ENCODE measurements around the gene OAS3. TPM values are rescaled to one million over a fixed set of nuclear protein-coding genes. Genes with fewer than 3 reads are reported as not detected.

Gene OAS3
- total and polyA plus RNA-seq, 4 donors, result 3.8 to 9.5 (median 5.4) TPM

DNA sequence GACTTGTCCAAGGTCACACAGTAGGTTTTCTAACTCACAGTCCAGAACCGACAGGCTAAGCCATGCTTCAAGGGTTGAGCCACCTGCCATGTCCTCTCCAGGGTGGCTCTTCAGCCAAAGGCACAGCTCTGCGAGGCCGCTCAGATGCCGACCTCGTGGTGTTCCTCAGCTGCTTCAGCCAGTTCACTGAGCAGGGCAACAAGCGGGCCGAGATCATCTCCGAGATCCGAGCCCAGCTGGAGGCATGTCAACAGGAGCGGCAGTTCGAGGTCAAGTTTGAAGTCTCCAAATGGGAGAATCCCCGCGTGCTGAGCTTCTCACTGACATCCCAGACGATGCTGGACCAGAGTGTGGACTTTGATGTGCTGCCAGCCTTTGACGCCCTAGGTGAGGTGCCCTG lies 27.4 kb downstream of the OAS3 start:
- Histone ChIP-seq H3K27ac (ENCODE audit: low read depth in 1 of 2, low read length in 2 of 2) (no peak overlapping the region), H3K9me3 (ENCODE audit: control insufficient read depth in 4 of 4, low read length in 3 of 4) (no peaks in the 10 kb centered on the region), H3K27me3 (ENCODE audit: control insufficient read depth in 4 of 4, insufficient read depth in 4 of 4, low read length in 3 of 4) (no peaks in the 10 kb centered on the region), H3K4me1 (ENCODE audit: control insufficient read depth in 4 of 4, insufficient read depth in 4 of 4, low read length in 3 of 4) (no peaks in the 10 kb centered on the region), H3K36me3 (ENCODE audit: control insufficient read depth in 4 of 4, insufficient read depth in 3 of 4, low read depth in 1 of 4, low read length in 3 of 4) (peaks cover 6 to 49% (median 21%) of the 10 kb centered on the region in 4 donors), H3K9ac (ENCODE audit: low read depth in 1 of 2, low read length in 2 of 2) (no peak overlapping the region), H3K4me3 (ENCODE audit: low read depth in 1 of 3, low read length in 3 of 3) (no peak overlapping the region)
- WGBS, result 95% methylated on average over 15 of the region's 15 CpGs
- no peak for DNase-seq (ENCODE audit: low spot score)
- TF ChIP-seq SP1 (IDR thresholded peaks at IDR 0.05) (no peak), ZBTB33 (IDR thresholded peaks at IDR 0.05) (no peak), GABPA (IDR thresholded peaks at IDR 0.05 in 1 of 2, conservative IDR thresholded peaks at IDR 0.05 in 1 of 2) (no peak), EGR1 (IDR thresholded peaks at IDR 0.05; ENCODE audit: low read depth in 2 of 2) (no peak), RXRA (IDR thresholded peaks at IDR 0.05) (no peak), HNF4A (conservative IDR thresholded peaks at IDR 0.05) (no peak), TAF1 (conservative IDR thresholded peaks at IDR 0.05) (no peak), REST (IDR thresholded peaks at IDR 0.05) (no peak), YY1 (IDR thresholded peaks at IDR 0.05) (no peak), RAD21 (IDR thresholded peaks at IDR 0.05) (no peak), JUND (IDR thresholded peaks at IDR 0.05) (no peak), FOXA1 (IDR thresholded peaks at IDR 0.05) (no peak), FOXA2 (IDR thresholded peaks at IDR 0.05) (no peak), NR2F2 (IDR thresholded peaks at IDR 0.05) (no peak), HNF4G (IDR thresholded peaks at IDR 0.05) (no peak)
- TF ChIP-seq, protein P1, sequence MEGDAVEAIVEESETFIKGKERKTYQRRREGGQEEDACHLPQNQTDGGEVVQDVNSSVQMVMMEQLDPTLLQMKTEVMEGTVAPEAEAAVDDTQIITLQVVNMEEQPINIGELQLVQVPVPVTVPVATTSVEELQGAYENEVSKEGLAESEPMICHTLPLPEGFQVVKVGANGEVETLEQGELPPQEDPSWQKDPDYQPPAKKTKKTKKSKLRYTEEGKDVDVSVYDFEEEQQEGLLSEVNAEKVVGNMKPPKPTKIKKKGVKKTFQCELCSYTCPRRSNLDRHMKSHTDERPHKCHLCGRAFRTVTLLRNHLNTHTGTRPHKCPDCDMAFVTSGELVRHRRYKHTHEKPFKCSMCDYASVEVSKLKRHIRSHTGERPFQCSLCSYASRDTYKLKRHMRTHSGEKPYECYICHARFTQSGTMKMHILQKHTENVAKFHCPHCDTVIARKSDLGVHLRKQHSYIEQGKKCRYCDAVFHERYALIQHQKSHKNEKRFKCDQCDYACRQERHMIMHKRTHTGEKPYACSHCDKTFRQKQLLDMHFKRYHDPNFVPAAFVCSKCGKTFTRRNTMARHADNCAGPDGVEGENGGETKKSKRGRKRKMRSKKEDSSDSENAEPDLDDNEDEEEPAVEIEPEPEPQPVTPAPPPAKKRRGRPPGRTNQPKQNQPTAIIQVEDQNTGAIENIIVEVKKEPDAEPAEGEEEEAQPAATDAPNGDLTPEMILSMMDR (IDR thresholded peaks at IDR 0.05; ENCODE audit: low read depth, low read length, missing input control), result no peak
- TF ChIP-seq, protein P2, sequence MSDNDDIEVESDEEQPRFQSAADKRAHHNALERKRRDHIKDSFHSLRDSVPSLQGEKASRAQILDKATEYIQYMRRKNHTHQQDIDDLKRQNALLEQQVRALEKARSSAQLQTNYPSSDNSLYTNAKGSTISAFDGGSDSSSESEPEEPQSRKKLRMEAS (IDR thresholded peaks at IDR 0.05), result no peak
- TF ChIP-seq, protein P3, sequence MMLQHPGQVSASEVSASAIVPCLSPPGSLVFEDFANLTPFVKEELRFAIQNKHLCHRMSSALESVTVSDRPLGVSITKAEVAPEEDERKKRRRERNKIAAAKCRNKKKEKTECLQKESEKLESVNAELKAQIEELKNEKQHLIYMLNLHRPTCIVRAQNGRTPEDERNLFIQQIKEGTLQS (IDR thresholded peaks at IDR 0.05), result no peak
